GM19463 (cell line): ENCODE measurements around the gene RPTOR.

Experiments
- ATAC-seq: cut with Tn5 transposase; IDR thresholded peaks from one replicate; pipeline ENCODE4 v1.9.1; 2021; ENCODE audit warnings: mild to moderate bottlenecking, moderate library complexity; ENCODE audit not compliant: unreplicated experiment

The RPTOR gene

DNA sequence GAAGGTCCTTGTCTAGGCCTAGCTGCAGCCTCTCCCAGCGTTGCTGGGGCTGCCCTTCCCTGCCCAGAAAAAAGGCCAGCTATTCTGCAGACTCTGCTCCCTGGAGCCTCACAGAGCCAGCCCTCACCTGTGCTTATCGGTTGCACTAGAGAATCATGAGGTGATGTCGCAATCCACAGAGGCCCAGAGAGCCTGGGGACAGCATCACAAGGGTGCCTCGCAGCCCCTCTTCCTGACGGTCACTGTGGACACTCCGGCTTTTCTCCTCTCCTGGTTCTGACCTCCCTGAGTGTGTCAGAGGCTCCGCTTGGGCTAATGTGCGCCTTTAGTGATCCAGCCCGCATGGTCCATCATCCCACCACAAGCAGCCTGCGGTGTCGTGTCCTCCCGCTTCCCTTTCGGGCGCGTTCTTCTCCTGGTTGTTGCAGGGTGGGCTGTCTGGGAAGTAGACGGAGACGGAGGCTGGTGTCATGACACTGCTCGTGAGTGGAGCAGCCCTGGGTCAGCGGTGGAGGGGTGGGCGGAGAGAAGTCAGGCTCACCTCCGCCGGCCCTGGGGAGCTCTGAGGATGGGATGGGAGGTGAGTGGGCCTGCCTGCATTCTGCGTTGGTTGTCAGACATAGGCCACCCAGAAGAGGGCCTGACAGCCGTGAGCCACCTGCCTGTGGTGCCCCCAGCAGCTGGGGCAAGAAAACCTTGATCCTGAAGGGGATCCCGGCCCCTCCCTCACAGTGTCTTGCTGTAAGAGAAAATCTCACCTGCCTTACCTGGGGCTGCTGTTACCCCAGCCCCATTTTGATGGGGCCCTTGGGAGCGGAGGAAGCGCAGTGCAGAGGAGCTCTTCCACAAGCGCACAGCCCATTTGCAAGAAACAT is 281.1 kb downstream of the RPTOR start:
- no peak for ATAC-seq

DNA sequence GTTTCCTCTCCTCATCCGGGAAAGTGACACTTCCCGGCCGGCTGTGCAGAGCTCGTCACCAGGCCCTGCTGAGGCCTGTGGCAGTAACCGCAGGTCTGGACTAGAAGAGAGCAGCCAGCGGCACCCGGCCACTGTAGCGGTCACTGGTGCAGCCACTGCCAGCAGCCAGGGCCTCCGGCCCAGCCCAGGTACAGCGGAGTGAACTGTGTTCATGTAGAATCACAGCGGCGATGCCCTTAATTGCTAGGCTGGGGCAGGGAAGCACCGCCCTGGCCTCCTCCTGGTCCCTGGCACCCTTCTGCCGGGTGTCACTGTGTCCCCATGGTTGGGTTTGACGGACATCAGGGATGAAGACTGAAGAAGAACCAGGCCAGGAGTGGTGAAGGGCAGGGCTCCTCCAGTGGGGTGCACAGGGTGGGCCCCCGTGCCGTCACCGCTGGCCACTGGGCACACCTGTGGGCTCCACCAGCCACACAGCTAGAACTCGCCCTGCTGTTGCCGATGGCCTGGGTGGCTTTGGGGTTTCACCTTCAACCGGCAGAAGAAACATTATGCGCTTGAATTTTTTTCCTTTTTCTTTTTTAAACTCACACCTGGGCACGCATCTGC is 281.8 kb downstream of the RPTOR start:
- no peak for ATAC-seq

DNA sequence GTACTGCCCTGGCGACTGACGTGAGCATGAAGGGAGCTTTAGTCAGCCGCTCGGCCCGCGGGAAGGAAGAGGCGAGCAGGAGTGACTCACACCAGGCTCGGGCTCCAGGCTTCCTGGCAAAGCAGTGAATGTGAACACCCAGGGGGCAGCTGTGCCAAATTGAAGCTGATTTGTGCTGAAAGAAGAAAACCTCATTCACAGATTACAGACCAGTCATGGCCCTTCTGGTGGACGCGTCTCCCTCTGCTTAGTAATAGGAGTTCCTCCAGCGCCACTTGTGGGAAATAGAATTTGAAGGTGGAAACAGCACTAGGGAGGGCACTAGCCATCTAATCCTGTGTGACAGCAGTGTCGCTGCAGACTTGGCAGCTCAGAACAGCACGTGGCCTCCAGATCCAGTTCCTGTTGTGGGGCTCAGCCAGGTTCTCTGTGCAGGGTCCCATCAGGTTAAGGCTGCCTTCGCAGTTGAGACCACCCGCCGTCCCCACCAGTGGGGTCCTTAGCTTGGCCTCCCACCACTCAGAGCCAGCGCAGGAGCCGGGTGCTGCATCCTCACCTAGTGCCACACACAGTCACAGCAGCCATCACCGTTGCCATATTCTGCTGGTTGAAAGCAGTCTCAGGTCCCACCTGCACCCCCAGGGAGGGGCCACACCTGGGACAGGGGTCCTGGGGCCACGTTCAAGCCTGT is 282.5 kb downstream of the RPTOR start:
- no peak for ATAC-seq

DNA sequence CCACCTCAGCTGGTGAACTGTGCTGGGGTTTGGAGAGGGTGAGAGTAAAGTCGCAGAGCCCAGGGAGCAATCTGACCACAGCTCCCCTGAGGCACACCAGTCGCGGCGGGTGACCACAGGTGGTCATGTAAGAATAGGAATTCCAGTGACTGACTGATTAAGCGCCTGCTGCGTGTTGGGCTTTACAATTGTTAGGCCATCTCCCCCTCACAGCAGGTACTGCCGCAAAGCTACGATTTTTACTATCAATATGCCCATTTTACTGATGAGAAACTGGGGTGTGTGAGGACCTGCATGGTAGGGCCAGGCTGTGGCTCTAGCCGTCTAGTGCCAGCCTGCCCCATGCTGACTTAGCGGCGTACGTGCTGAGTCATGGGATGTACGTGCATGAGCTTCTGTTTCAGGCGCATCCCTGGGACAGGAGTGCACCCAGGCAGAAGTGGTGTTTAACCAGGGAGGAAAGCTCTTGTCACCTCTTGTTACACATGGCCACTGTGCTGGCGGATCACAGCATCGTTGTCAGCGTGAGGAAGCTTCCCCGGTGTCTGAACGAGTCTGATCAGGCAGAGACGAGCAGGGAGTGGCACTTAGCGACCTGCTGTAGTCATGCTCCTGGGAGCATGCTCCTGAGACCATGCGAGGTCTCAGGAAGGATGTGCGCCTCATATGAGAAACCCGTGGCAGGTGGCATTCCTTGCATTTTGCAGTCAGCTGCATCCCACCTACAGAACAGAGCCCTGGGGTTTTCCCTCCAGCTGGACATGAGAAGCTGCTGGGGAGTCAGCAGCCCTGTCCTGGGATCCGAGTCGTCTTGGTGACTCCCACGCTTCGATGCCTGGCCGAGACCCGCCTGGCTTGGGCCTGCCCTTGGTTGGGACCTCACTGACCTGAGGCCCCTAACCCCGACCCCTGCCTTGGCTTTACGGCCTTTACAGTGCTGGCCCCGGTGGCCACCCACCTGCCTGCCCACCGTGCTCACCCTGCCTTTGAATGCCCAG is 283.3 kb downstream of the RPTOR start:
- ATAC-seq, result no peak

DNA sequence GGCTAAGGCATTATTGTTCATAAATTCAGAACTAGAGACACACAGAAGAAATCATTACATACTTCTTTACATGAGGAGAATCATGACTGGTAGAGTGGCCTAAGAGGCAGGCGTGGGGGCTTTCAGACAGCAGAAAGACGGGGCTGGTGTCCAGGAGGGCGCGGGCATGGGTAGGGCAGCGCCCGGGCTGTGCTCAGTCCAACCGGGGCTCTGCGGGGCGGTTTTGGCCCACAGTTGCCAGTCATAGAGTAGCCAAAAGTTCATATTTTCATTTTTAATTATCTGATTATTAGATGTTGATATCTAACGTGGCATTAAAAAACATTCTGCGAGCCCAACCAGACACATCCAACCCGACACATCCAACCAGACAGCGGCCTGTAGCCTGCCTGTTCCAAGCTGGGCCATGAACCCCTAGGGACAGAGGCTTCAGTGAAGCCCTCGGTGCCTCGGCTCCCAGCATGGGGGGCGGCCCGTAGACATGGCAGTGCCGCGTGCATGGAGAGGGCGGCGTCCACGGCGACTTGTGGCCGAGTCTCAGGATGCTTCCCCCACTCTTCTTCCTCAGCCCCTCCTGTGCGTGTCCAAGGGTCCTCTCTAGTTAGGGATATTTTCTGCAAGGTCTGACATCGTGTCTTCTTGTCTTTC is 284.7 kb downstream of the RPTOR start:
- ATAC-seq, result no peak

DNA sequence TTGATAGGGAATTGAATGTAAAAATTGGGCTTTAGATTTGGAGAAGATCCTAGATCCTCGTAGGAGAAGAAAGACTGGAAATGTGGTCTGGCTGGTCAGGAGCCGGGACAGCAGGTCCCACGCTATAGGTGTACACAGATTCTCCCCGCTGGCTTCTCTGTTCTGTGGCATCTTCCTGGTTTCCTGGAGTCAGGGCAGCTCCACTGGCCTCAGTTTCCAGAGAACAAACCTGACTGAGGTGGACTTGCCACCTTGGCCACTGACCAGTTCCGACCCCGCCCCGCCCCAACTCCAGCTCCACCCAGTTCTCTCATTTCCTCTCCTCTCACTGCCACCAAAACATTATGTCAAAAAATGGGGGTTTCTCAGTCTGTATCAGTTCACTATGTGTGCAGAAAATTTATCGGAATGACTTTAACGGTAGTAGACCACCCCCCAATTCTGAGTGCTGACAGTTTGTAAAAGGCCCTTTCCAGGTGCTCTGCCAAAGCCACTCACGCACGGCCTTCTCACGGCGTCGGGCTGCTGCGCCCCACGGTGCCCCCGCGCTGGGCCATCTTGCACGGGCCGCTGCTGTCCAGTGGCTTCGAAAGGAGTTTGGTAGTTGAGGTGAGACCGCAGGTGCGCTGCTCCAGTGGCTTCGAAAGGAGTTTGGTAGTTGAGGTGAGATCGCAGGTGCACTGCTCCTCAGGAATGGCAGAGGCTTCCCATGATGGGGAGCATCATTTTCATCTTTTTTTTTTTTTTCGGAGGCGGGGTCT is 285.6 kb downstream of the RPTOR start:
- no peak for ATAC-seq

DNA sequence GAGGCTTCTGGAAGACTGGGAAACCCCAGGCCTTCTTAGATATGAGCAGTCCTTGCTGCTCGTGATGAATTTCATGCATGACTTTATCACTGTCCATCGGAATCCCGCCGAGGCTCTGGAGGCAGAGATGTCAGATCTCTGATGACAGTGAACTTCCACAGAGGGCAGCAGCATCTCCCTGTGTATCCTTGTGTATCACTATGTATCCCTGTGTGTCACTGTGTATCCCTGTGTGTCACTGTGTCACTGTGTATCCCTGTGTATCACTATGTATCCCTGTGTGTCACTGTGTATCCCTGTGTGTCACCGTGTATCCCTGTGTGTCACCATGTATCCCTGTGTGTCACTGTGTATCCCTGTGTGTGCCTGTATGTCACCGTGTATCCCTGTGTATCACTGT is 286.9 kb downstream of the RPTOR start:
- ATAC-seq, result no peak

DNA sequence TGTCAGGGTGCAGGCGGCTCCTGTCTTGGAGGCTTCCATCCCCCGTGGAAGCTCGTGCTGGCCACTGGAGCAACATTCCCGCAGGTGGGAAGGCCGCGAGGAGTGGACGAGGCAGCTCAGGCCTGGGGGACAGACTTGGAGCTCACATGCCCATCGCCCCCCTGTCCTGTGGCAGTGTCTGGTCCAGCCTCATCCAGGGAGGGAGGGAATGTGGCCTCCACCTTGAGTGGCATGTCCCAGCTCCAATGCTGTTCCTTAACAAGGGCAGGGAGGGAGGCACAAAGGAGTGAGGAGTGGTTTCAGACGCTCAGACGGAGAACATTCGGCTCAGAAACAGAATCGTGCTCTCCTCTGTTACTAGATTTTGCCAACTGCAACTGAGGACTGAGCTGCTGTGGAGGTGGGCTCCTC is 287.6 kb downstream of the RPTOR start:
- ATAC-seq, result no peak

DNA sequence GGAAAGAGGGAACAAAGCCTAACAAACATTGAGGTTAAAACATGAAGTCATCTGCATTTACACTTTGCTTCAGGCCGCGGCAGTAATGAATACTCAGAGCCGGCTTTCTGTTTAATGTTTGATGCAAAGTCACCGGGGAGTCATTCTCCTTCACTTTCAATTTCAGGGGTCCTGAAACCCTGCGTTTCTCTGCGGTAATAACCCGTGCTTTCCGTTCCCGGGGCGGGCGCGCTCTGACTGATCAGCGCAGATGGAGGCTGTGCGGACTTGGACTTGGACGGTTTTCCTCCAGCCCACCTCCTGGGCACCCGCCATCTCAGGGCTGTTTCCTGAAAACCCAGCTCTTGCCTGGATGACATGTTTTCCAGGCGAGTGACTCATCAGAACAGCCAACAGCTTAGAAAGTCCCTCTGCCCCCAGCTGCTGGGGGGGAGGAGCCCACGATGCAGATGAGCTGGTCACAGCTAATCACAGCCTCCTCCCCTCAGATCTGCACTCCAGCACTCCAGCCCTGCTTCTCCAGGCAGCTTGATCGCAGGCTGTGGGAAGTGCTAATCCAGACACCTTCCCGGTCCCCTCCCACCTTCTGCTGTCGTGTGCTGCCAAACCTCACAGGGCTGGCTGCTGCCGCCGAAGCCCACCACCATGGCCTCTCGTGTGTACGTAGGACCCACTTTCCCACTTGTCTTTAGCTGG is 288.4 kb downstream of the RPTOR start:
- ATAC-seq, result peak; percentile 80

DNA sequence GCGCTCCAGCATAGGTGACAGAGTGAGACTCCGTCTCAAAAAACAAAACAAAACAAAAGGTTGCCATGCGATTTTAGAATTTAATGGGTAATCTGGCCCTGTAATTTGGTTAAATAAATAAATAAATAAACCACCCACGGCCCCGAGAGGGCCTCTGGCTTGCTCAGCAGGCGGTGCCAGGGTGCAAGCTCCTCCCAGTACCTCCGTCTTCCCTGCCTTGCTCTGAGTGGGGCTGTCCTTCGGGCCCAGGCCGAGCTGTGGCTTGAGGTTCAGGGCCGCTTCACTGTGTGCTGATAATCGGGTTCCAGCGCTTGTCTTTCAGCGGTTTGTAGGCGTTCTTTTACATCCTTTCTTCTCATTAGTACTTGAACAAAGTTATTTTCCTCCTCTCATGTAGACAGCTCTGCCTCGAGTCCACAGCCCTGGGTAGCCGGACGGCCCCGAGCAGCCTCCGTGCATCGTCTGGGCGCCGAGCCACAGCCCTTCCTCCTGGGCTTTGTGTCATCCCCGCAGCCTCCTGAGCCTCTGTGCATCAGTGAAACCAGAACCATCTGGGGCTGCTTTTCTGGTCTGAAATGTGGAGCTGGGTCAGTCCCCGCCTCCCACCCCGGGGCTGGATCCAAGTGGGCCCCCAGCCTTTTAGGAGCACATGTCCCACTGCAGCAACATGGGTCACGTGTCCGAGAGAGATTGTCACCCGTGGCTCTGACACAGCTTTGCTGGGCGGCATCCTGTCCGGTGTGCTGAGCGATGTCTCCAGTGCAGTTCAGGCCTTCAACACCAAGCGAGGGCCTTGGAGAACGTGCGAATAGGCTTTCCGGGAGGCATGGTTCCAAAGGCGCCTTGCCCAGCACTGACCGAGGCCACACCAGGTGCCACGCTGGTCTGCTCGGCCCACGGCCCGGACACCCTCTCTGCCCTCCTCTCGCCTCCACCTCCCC is 289.6 kb downstream of the RPTOR start:
- no peak for ATAC-seq

DNA sequence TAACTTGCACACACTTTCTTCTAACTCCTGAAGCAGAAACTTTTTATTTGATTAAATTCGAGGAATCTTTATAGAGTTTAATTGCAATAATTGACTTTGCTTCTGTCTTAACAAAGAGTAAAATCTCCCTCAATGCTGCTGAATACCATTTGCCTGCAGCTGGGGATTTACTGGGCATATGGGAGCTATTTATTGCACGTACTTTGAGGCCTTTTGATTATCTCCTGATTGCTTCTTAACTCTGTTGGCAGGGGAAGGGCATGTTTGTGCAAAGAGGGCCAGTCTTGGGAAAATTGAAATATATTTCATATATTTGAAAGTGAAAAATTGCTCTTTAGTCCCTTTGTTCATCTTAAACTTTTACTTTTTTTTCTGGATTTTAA is 290.2 kb downstream of the RPTOR start:
- ATAC-seq, result no peak

DNA sequence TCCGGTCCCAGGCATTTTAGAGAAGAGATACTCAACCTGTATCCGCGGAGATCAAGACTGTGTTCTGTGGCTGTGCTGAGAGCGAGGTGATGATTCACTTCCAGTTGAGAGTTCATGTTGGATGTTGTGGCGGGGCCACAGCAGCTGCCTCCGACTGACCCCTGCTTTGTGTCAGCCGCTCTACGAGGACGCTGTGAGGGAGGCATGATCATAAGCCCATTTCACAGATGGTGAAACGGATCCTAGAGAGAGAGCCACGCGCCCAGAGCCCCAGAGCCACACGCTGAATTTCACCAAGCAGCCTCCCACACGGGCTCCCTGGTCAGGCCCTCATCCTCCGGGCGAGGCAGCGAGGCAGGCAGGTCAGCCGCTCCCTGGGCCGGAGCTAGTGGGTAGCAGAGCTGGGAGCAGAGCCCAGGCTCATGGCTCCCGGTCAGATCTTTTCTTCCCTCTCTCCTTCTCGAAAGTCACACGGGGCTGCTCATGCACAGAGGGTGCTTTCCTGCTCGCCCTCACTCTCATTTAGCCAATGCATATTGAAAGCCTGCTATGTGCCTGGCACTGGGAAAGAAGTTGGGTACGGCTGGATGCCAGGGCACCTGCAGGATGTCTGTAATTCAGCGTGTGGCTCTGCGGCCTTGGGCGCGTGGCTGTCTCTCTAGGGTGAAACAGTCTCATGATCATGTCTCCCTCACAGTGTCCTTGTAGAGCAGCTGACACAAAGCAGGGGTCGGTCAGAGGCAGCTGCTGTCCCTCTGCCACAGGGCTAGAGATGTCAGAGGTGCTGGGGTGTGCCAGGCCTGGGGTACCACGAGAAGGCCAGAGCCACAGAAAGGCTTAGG is 291.4 kb downstream of the RPTOR start:
- no peak for ATAC-seq

DNA sequence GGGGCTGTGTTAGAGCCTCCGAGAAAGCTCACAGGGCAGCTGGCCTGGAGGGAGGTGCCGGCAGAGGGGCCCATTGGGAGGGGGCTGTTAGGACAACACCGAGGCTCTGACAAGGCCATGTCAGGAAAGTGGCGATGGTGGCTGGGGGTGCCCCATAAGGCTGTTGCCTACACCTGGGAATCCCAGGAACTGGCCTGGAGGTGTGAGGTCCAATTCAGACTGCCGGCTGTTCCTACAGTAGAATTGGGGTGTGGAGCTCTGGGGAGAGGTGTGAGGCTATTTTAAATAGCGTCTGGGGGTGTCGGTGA is 292.0 kb downstream of the RPTOR start:
- ATAC-seq, result no peak

DNA sequence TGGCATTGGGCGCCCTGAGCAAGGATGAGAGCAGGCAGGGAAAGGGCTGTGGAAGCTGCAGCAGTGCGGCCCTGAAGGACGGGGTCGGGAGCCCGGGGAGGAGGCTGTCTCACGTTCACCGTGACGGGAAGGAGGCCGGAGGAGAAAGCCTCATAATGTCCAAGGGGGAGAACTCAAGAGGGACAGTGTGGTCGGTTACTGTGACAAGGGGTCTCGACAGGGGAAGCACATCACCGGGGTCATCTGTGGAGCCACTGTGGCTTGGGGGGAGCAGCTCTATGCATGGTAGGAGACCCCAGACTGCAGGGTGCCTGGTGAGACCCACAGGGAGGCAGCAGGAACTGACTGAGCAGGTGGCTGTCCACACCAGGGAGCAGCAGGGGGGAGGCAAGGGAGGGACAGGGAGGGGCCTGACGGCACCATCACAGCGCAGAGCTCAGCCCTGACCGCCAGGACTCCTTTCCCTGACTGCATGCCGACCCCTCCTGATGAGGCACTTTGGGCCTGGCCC is 292.4 kb downstream of the RPTOR start:
- no peak for ATAC-seq

DNA sequence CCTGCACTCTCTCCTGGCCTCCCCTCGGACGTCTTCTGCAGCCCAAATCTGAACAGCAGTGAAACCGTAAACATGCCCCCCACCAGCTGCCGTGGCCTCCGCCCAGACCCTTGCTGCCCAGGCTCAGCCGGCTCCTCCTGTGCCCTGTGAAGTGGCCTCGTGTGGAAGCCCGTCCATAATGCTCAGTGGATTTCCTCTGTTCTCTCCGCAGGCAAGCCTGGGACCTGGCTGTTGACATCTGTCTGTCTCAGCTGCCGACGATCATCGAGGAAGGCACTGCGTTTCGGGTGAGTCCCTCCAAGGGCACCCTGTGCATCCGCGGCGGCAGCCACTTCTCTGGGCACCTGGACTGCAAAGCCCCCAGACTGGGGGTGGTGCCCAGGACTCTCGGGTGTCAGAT is 293.1 kb downstream of the RPTOR start:
- no peak for ATAC-seq

DNA sequence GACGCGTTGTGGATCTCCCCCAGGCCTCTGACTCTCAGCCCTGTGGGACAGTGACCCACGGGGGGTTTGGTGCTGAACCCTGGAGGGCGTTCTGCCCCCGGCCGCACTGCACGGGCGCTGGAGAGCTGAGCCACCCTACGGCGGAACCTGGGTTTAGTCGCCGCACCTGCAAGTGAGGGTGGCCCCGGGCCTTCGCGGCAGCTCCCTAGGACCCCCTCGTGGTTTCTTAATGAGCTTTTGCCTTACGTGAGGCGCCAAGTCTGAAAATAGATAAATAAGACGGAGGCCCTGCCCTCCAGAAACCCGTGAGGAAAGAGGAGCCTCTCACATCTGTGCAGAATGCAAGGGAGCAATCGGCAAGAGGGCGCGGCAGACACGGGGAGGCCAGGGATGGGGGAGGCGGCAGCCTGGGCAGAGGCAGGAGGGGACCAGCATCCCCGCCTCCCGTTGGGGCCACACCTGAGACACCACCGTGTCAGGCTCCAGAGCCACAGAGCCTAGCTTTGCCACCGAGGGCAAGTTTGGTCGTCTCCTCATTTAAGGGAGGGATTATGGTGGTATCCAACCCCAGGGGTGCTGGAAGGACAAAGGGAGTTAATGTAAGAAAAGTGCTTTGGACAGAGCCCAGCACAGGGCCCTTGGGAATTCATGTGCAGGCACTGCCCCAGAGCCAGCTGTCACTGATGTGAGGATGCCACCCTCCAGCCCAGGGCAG is 293.8 kb downstream of the RPTOR start:
- no peak for ATAC-seq
